ENCODE results near the gene GRID2.
"Not testable (repeated sequence)": the region's sequence is repeated elsewhere in the genome, so short reads cannot be mapped to it uniquely, and the experiment has no call there.

The GRID2 gene

DNA sequence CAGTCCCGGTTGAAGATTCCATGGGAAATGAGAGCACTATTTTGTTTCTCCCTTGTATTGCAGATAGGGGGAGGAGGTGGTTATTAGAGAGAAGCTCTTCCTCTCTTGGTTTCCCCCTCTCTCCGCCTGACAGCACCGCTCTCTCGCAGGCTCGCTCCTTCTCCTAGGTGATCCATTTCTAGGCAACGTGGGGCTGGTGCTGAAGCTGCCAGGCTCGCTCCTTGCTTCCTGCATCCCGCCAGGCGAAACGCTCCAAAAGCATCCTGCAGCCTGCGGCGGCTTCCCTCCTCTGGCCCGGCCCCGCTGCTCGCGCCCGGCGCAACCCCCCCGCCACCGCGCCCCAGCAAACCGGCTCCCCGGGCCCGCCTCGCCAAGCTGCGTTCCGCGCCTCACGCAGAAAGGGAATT lies at the start of gene GRID2:
Gene GRID2, plus strand, starts transcription at position 346 of the 407 bp plus-strand sequence.
- no peak for DNase-seq

DNA sequence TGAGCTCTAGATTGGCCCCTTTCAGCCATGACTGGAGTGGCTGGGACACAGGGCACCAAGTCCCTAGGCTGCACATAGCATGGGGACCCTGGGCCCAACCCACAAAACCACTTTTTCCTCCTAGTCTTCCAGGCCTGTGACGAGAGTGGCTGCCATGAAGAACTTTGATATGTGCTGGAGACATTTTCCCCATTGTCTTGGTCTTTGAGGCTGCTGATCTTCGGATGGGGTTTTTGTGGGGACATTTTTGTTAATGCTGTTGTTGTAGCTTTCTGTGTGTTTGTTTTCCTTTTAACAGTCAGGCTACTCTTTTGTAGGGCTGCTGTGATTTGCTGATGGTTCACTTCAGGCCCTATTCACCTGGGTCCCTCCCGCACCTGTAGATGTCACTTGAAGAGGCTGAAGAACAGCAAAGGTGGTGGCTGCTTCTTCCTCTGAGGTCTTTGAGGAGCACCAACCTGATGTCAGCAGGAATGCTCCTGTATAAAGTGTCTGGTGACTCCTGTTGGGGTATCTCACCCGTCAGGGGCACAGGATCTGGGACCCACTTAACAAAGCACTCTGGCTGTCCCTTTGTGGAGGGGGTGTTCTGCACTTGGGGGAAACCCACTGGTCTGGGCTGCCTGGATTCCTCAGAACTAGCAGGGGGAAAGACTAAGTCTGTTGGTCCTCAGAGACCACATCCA lies 49.6 kb upstream of the GRID2 start:
- DNase-seq, result no peak

DNA sequence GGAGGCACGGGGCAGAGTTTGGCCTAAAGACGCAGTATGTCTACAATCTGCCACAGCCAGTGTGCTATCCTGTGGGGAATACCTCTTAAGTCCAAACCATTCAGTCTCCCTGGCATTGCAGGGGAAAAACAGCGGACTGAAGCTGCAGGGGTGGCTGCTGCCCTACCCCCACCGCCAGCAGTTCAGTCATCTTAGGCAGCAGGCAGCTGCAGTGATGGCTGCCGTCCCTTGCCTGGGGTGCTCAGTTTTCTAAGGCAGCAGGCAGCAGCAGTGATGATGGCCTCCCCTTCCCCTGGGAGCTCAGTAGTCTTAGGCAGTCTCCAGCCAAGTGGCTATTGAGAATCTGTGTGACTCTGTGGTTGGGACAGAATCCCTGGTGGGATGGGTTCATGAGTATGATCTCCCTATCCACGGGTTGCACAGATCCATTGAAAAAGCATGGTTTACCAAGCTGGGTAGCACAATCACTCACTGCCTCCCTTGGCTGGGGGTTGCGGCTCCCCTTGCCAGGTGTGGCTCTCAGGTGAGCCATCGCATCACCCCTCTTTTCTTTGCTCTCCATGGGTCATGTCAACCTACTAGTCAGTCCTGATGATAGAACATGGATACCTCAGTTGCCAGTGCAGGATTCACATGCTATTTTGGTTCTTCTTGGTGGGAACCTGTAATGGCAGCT lies 48.9 kb upstream of the GRID2 start:
- no peak for DNase-seq

DNA sequence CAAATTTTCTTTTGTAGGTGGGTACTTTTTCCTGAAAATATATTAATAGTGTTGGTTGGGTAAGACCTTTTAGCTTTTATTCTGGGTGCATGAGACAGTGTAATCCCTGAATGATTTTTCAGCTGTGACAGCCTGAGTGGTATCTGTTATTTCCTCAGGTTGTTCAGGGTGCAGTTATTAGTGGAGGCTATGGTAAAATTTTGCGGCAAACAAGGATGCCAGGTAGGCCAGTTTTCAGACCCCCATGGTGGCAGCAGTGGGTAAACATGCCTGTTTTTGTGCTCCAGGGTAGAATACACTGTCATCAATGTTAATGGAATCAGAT lies 47.9 kb upstream of the GRID2 start:
- no peak for DNase-seq

DNA sequence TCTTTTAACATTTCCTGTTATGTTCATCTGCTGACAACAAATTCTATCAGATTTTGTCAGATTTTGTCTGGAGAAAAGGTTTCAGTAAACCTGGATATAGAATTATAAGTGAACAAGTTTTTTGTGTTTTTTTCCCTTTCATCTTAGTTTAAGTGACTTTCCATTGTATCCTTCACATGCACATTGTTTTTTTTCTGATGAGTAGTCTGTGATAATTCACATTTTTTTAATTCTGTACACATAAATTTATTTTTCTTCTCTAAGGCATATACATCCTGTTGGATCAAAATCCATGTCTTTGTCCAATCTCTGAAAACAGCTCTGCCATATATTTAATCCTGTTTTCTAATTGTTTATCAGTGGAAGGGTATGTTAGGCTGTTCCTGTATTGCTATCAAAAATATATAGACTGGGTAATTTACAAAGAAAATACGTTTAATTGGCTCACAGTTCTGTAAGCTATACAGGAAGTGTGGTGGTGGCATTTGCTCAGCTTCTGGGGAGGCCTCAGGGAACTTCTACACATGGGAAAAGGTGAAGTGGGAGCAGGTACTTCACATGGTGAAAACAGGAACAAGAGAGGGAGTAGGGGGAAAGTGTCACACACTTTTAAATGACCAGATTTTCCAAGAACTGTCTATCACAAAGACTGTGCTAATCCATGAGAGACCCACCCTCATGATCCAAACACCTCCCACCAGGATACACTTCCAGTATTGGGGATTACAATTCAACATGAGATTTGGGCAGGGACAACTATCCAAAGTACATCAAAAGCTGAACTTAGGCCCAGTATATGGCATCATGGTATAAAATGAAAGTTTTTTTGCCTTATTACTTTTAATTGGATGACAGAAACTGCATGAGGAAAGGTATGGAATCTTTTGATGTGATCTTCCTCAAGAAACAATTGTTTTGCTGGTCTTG lies 45.6 kb upstream of the GRID2 start:
- no peak for DNase-seq

DNA sequence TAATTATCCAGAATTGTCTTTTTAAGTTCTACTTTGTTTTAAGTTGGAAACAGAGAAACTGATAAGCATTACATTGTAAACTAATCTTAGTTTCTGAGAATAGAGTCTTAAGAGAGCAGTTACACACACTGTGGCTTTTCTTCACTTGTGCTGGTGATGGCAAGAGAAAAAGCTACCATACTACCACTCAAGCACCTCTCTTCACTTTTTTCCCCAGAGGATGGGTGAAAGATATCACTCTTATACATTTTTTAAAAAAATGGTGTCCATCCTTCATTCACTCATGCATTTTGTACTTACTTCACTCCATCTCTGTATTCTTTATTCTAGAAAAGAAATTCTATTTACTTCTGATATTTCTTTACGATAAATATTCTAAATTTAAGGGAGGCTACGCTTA lies 42.5 kb upstream of the GRID2 start:
- DNase-seq, result no peak

DNA sequence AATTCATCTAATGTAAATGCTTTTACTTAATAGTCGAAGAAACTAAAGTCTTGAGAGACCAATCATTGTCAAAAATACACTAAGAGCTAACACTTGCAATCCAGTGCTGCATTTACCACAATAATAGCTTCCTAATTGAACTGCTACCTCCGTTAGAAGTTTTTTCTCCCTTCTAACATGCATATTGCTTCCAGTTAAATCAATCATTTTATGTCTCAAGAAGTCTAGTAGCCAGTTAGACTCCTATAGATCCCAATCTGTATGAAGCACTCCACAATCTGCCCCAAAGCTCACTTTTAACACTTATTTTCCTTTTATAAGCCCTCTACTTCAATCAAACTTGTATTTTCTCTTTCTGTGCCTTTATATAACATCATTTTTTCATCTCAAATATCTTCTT lies 41.4 kb upstream of the GRID2 start:
- no peak for DNase-seq

DNA sequence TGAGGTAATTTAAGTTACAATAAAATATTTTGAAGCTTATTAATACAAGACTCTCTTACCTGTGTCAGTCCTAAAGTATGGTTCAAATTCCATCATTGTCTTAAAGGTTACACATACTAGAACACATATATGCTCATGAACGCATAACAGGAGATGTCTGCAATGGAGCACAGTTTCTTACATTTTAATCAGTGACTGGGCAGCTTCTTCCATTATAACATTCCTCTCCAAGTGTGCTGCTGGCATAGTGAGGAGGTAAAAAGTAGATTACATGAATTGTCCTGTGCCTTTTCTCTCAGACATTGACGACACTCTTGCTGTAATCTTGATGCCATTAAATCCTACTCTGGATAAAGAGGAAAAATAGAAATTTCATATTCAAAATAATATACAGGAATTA lies 40.8 kb upstream of the GRID2 start:
- no peak for DNase-seq

DNA sequence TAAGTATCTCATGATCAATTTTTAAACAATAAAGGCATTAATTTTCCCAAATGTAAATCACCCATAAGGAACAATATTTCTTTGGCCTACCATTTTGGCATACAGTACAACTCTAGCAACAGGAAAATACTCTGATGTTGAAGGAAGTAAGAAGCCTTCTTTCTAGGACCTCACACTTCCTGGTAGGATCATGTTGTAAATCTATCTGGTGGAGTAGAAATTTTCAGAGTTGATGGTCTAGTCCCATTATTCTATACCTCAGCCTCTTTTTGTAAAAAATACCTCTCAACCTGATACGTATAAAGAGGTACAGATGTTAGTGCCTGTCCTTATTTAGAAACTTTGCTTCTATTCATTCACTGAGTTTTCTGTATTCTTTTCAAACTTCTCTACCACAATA lies 40.2 kb upstream of the GRID2 start:
- DNase-seq, result no peak

DNA sequence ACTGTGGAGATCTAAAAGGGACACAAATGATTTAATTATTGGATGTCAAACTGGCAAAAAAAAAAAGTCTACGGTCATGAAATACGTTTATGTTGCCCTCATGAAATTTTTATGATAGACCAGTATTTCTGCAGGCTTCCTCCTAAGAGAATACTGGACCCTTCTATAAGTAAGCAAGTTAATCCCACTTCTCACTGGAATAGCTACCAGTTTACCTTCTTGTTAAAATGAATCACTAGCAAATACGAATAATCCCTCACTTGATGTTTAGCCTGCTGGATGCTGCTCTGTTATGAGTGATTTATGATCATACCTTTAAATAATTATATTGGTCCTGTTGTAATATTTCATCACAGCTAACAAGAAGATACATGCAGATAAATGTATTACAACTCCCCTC lies 39.6 kb upstream of the GRID2 start:
- DNase-seq, result no peak

DNA sequence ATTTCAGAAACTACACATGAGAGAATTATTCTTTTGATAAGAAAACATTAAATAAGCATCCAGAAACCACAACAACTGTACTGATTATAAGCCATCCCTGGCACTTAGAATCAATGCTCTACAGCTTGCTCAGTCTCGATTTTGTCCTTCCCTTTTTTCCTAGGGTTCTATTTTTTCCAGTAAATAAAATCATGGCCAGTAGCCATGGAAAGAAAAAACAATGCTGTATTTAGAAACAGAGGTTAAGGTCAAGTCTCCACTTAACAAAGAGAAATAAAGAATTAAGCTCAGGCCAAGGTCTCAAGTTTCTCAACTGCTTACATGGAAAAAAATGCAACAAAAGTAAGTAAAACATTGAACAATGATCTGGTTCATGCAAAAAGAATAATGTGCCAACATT lies 38.7 kb upstream of the GRID2 start:
- DNase-seq, result no peak

DNA sequence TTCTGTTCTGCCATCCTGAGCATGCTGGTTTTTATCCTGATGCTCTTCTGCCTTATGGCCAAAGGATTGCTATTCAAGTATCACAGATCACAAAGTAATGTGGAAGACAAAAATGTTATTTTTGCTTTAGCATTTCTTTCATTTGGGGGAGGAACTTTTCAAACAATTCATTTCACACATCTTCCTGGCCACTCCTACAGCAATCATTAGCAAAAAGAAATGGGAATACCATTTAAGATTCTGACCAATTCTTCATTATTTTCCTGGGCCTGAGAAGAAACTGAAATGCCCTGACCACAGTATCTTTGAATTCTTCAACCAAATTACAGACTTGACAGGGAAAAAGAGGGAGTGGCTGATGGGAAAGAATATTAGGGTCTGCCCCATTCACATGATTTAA lies 38.0 kb upstream of the GRID2 start:
- DNase-seq, result no peak

DNA sequence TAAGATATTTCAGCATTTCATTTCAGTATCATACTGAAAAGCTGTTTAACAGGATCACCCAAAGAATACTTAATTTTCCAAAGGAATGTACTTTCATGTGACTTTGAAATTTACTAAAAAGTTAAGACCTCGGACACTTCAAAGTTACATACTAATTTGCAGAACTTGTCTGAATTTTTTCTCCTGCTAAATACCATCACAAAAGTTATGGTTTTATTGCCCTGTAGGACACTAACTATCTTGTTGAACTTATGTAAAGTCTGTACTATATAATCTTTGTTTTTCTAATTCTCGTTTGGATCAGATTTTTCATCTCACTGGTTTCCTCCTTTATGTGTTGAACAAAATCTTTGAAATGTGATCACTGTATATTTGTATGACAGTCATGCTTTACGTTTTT lies 37.2 kb upstream of the GRID2 start:
- DNase-seq, result no peak

DNA sequence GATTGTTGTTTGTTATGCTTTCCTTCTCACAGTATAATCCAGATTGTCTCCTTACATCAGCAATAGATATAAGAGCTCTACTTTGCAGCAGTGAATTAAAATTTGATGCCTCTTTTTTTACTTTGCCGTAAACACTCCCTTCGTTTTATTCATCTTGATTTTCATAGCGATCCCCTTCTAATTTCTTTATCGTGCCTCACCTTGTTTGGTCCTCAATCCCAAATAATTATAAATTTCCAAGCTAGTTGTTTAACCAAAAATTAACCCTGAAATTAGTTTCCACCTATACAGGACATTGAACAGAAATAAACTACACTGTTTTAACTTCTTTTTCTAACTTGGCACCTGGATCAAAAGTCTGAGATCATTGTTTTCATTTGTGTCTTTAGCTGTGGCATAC lies 35.1 kb upstream of the GRID2 start:
- DNase-seq, result no peak

DNA sequence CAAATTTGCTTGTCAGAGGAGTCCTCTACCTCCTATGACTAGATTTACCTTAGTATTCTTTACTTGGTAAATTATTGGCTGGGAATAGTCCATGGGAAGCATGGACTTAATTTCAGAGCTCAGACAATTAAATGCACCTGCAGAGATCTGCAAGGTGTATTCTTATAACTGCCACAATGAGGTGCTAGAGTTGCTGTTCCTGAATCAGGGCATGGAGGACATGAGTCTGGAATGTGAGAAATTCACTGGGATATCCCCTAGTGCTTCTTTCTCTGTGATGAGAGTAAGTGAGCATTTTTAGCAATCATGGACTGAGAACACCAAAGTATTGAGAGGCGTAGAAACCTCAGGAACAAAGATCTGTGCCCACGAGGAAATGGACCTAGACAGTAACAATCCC lies 32.9 kb upstream of the GRID2 start:
- DNase-seq, result no peak

DNA sequence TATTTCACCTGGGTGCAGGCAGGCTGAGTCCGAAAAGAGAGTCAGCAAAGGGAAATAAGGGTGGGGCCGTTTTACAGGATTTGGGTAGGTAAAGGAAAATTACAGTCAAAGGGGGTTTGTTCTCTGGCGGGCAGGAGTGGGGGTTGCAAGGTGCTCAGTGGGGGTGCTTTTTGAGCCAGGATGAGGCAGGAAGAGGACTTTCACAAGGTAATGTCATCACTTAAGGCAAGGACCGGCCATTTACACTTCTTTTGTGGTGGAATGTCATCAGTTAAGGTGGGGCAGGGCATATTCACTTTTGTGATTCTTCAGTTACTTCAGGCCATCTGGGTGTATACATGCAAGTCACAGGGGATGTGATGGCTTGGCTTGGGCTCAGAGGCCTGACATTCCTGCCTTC lies 32.2 kb upstream of the GRID2 start:
- not testable (repeated sequence) for DNase-seq

DNA sequence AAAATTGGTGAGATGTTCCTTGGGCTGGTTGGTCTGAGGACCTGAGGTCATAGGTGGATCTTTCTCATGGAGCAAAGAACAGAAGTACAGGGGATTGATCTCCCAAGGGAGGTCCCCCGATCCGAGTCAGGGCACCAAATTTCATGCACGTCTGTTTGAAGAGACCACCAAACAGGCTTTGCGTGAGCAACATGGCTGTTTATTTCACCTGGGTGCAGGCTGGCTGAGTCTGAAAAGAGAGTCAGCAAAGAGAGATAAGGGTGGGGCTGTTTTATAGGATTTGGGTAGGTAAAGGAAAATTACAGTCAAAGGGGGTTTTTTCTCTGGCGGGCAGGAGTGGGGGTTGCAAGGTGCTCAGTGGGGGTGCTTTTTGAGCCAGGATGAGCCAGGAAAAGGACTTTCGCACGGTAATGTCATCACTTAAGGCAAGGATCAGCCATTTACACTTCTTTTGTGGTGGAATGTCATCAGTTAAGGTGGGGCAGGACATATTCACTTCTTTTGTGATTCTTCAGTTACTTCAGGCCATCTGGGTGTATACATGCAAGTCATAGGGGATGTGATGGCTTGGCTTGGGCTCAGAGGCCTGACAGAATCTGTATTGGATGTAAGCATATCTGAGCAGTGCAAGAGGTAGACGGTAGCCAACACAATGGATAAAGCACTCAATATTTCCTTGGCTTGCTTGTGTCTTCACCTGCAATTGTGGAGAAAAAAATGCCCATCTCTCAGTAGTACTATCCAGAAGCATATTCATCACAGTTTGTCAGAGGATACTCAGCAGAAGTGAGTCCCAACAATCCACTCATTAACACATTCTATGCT lies 26.5 kb upstream of the GRID2 start:
- not testable (repeated sequence) for DNase-seq

DNA sequence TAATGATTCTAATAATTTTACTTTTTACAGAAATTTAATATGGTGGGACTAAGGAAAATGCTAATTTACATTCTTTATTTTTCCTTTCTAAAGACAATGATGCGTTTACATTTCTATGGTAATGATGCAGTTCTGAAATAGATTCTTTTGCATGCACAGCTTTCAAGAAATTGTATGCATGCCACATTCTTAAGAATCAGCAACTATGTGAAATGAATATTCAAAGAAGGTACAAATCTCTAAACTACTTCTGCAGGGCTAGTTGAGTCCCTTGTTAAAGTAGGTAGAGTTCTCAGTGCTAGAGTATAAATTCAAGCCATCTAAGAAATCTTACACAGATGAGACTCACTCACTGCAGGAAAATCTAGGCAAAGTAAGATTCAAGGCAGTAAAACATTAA lies 24.5 kb upstream of the GRID2 start:
- no peak for DNase-seq

DNA sequence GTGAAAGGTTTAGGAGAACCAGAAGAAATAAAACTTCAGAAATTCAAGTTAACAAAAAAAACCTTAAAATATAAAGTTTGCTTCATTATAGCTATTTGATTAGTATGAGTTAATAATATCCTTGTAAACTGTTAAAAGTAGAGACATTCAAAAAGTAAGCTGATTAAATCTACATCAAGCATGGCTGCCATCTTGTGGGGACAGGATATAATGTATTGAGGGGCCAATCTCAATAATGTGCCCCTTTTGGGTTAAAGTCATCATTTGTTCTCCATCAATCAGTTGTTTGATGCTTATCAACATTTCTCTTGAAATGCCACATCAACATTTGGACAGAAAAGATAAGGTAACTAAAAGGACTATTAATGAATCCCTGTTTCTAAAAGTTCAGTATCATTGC lies 4.6 kb upstream of the GRID2 start:
- DNase-seq, result no peak

DNA sequence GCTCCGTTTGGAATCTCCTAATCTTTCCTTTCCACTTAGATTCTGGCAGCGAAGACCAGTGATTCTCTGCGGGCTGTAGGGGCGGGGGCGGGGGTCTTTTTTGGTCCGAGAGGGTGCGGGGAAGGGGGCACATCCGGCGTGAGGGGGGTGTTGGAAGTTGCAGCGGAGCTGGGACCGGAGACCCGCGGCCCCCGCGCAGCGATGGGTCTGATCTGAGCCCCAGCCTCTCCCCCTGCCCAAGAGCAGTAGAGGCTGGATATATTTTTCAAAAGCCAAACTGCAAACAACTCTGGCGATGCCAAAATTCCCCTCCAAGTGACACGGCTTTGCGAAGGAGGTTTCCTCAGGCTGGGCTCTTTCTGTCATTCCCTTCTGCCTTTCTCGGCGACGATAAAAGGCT lies 355 bp downstream of the GRID2 start:
- no peak for DNase-seq

DNA sequence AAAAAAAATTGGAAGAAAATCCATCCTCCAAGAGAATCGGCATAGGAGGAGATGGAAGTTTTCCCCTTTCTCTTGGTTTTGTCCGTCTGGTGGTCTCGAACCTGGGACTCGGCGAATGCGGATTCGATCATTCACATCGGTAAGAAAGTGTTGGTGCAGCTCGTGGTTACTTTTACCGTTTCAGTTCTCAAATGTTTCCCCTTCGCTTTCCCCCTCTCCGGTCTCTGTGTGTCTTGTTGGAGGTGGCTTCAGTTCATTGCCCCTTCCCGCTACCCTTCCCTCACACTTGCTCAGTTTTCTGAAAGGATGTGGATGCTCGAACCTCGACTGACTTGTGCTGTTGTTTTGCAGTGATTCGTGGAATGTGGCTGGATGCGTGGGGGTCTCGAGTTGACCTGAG lies 840 bp downstream of the GRID2 start:
- no peak for DNase-seq

DNA sequence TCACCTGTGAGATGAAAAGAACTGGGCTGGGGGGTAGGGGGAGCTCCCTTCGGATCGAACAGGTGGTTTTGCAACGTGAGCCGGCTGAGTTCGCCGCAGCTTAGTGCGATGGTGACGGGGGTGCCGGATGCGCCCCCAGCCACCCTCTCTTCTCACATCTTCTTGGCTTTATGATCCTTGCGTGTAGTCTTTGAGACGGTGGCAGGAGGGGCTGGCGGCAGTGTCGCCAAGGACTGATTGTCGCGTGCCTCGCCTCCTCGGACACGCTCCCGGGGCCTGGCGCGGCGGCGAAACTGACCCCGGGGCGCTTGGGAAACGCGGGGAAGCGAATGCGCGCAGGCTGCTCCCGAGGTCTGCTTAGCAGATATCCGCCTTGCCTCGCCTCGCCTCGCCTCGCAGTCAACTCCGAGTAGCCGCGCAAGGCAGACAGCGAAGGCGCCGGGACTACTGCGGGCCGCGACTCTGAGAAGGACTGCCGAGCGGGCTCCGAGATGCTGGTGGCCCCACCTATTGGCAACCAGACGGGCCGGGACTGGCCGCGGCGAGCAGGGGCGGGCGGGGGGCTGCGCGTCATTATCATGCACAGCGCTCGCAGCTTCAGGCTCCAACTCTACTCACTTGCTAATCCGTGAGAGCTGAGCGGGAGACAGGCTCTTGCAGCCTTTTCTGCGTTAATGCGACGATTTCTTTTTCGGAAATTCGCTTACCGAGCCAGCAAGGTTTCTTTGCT lies 1.5 kb downstream of the GRID2 start:
- no peak for DNase-seq
